Daoy (cell line): ENCODE data around the gene PLCL2. TPM values are rescaled to one million over a fixed set of nuclear protein-coding genes. Genes with fewer than 3 reads are reported as not detected.

Experiments used
- DNase-seq: peaks from one replicate; pipeline ENCODE4 v3.0.0-alpha.2; 2015; ENCODE audit warnings: low read depth
- total RNA-seq: library from RNA; depleted of rRNA; stranded (reverse); fragments of >200 nt; shearing (Covaris generic); gene quantifications from 2 replicates; pipeline ENCODE4 v1.2.3, GENCODE V29; 2014

The PLCL2 gene
- total RNA-seq, 1 experiment from 2014 or later, result 6.7 TPM

GRCh38 chr3:17044855-17045254 is 160.1 kb downstream of the PLCL2 start:
- DNase-seq, result no peak

- DNase-seq, result no peak
Measured at GRCh38 chr3:17045705-17046104, 160.9 kb downstream of the PLCL2 start.

GRCh38 chr3:17046623-17047022 is 161.9 kb downstream of the PLCL2 start:
- no peak for DNase-seq

DNA sequence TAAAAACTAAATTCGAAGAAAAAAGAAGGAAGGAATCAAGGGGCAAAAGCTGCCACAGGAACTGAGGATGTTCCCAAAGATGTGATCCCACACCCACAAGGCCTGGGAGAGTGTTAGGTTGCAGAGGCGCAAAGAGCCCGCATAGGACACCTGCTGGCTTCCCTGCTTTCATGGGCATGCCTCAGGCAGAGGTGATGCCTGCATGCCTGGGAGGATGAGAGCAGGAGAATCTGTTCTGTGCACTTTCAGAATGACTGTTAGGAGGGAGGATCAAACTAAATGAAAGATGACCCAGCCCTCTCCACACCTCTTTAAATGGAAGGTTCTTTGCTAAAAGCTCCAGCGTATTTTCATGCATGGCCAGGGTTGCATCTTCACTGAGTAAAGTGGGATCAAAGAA is 162.4 kb downstream of the PLCL2 start:
- no peak for DNase-seq

- no peak for DNase-seq
Measured at GRCh38 chr3:17047894-17048293, 163.1 kb downstream of the PLCL2 start.

- DNase-seq, result no peak
Measured at GRCh38 chr3:17050071-17050470, 165.3 kb downstream of the PLCL2 start.

DNA sequence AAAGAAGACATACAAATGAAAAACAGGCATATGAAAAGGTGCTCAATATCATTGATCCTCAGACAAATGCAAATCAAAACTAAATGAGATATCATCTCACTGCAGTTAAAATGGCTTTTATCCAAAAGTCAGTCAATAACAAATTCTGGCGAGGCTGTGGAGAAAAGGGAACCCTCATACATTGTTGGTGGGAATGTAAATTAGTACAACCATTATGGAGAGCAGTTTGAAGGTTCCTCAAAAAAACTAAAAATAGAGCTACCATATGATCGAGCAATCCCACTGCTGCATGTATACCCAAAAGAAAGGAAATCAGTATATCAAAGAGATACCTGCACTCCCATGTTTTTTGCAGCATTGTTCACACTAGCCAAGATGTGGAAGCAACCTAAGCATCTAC is 165.8 kb downstream of the PLCL2 start:
- DNase-seq, result no peak

- no peak for DNase-seq
Measured at GRCh38 chr3:17052363-17052762, 167.6 kb downstream of the PLCL2 start.

- DNase-seq, result no peak
Measured at GRCh38 chr3:17054301-17054981, 169.7 kb downstream of the PLCL2 start.

GRCh38 chr3:17054982-17055343 is 170.2 kb downstream of the PLCL2 start:
- no peak for DNase-seq

DNA sequence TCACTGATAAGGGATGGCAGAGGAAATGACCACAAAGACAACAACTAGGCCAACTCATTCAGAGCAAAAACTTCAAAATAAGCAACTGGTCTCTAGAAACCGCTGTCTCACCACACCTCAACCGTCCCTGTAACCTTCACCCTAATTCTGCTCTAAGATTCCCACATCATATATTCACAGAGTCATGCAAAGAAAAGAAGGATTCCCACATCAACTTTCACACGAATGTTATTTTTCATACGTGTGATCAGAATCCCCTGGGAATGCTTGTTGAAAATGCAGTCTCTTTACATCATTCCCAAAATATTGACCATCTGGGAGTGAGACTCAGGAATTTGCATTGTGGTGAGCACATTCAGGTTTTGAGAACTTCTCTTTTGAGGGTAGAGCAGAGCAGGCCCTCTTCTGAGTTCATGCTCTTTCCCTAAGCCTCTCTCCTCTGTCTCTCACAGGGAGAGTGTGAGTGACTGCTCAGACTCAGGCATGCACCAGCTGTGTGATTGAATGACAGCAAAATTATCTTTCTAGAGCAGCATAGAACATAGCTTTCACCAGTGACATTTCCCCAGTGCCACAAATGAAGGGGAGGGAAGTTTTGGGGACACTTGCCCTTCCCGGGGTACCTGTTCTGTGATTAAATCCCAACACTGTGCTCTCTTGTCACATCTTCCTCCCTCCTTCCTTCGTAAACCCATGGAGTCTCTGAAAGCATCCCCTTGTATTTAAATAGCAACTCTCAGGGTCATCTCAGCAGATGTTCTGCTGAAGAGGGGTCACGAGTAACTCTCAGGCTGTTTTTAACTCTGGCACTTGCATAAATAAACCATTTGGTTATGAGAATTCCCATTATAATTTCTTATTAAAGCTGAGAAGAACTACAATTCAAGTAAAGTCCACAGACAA is 170.9 kb downstream of the PLCL2 start:
- DNase-seq, result peak; percentile 42

DNA sequence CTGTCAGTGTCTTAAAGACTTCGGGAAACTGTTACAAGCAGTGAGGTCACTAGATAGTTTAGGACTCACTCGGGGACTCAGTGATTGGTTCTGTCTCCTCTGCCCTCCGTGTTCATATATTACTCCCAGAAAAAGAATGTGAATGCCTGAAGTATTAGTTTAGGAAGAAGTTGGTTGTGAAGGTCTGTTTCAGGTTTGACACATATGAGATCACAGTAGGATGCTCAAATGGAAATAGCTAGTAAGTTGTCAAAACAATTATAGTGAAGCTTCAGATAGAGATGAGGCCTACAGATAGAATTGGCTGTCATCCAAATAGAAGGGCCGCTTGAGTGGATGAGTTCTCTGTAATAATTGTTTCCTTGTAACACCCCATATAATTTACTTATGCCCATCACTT is 172.6 kb downstream of the PLCL2 start:
- no peak for DNase-seq

DNA sequence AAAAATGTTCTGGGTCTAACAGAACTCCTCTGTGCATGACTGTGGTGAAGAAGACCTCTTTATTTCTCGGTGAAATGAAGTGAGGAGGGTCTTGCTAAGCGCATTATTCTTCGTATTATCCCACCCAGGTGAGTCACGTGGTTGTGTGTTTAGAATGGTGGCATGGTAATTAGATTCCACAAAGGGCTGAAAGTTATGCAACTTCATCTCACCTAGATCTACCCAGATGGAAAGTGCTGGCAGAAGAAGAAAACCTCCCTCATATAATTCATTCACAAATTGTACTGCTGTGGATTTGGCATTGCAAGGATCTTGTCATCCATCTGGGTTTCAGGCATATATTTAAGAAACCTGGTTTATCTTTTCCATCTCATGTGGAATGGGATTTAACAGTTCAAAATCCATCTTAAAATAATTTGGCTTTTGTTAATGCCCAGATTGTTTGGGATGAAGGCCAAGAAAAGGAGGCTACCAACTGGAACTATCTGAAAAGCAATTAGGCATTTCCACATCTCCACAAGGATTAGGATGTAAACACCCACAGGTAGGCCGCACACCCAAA is 175.3 kb downstream of the PLCL2 start:
- no peak for DNase-seq

GRCh38 chr3:17061005-17061404 is 176.2 kb downstream of the PLCL2 start:
- no peak for DNase-seq

GRCh38 chr3:17062736-17063135 is 178.0 kb downstream of the PLCL2 start:
- DNase-seq, result no peak

GRCh38 chr3:17063596-17063995 is 178.8 kb downstream of the PLCL2 start:
- DNase-seq, result no peak

- no peak for DNase-seq
Measured at GRCh38 chr3:17065315-17065714, 180.6 kb downstream of the PLCL2 start.

GRCh38 chr3:17065881-17066280 is 181.1 kb downstream of the PLCL2 start:
- DNase-seq, result peak; percentile 25

GRCh38 chr3:17069754-17070153 is 185.0 kb downstream of the PLCL2 start:
- DNase-seq, result no peak

DNA sequence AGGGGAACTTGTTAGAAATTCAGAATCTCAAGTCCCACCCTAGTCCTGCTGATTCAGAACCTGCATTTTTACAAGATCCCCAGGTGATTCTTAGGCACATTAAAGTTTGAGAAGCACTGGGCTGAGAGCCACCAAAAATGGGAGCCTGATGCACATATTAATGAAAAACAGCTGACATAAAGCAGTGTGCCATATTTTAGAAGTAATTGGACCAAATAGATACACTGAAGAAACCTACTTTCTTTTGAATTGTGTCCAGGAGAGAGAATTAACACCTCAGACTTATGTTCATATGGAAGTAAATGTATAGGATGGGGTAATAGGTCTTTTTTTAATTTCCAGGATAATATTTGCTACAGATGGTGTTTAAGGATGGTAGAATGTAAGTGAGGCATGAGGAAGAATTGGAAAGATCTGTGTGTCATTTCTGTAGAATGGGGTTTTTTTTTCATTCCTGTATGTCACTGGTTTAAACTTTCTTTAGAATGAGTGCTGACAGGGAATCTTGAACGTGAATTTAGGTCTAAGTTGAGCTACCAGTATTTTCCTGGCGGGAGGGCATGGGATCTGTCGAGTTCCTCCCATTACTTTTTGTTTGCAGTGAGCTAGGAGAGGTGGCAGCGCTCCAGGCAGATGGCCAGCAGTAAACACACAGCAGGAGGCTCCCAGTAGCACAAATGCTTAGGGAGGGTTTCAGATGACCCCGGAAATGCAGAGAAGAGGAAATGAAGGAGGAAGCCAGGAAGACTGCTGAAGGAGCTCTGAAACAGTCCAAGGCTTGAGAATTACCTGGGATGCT is 185.6 kb downstream of the PLCL2 start:
- DNase-seq, result peak; percentile 34

DNA sequence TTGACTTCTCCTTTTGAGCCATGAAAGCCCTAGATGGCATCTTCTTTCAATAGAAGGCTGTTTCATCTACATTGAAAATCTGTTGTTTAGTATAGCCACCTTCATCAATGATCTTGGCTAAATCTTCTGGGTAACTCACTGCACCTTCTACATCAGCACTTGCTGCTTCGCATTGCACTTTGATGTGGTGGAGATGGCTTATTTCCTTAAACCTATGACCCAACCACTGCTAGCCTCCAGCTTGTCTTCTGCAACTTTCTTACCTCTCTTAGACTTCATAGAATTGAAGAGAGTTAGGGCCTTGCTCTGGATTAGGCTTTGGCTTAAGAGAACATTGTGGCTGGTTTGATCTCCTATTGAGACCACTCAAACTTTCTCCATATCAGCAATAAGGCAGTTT is 189.8 kb downstream of the PLCL2 start:
- no peak for DNase-seq

GRCh38 chr3:17075358-17075757 is 190.6 kb downstream of the PLCL2 start:
- DNase-seq, result no peak
